K562 (cell line): Measurements from ENCODE around the gene ACTN2. TPM values are rescaled to one million over a fixed set of nuclear protein-coding genes. Genes with fewer than 3 reads are reported as not detected.

Experiments
- ATAC-seq: fragments of 200-7000 bp; cut with Tn5 transposase; 3 replicates; pipeline ENCODE4 v1.9.1; 2020; ENCODE audit warnings: moderate library complexity
- BruUV-seq: library from RNA; stranded (reverse); fragments of 400-500 nt; replicated peaks from 2 replicates; lab custom pipeline; 2021; lab: Mats Ljungman, UMichigan
- CTCF ChIA-PET: fragments of 300-600 bp; formaldehyde crosslinking; extraction: SDS; loops from one replicate; lab custom pipeline; 2021; ENCODE audit warnings: low intra/inter-chr PET ratio; lab: Yijun Ruan, JAX
- POLR2A ChIA-PET: fragments of 300-600, 350-650 bp; sonication (Branson Sonifier 250); formaldehyde crosslinking; extraction: SDS; loops from one replicate; lab custom pipeline; 2021; ENCODE audit warnings: antibody characterized with exemption, inconsistent platforms; lab: Yijun Ruan, JAX
- DNase-seq, 4 experiments: peaks; one replicate each; pipeline versions ENCODE4 v3.0.0 to v3.0.0-alpha.2; 2011 to 2018; ENCODE audit warnings: low spot score in 3 of 4, mixed read lengths in 3 of 4; ENCODE audit errors: extremely low read depth in 1 of 4
- FAIRE-seq: peaks from 2 replicates; lab custom pipeline; 2011; peaks lifted over from hg19 to GRCh38; lab: Jason Lieb, UNC
- H2AFZ ChIP-seq: 2 replicates; pipeline ENCODE4 v1.6.0; 2011; ENCODE audit warnings: low read depth, low read length, control low read depth, inconsistent platforms
- H3K27ac ChIP-seq: fragments of 200-600 bp; 3 replicates; pipeline ENCODE4 v1.8.0; 2011; ENCODE audit warnings: low read depth, mild to moderate bottlenecking, control low read depth, inconsistent platforms, low read length, moderate library complexity, mixed read lengths; ENCODE audit errors: extremely low read depth
- H3K27me3 ChIP-seq, 2 experiments: fragments of 300-600 bp in 1 of 2; 2 replicates in 1 of 2; 3 replicates in 1 of 2; pipeline versions ENCODE4 v1.6.0 to v1.8.0; 2011; ENCODE audit warnings: inconsistent platforms in 2 of 2, low read length in 2 of 2, mild to moderate bottlenecking in 1 of 2, mixed read lengths in 1 of 2, moderate library complexity in 1 of 2; ENCODE audit not compliant: control insufficient read depth in 2 of 2, insufficient read depth in 2 of 2
- H3K36me3 ChIP-seq: fragments of 300-600 bp; 3 replicates; pipeline ENCODE4 v1.8.0; 2011; ENCODE audit warnings: mild to moderate bottlenecking, low read length, inconsistent platforms; ENCODE audit not compliant: control insufficient read depth, insufficient read depth
- H3K4me1 ChIP-seq, 2 experiments: fragments of 200-600 bp in 1 of 2; replicated peaks in 1 of 2; 2 replicates in 1 of 2; 3 replicates in 1 of 2; pipeline versions ENCODE4 v1.5.1 to v1.8.0; 2011; ENCODE audit warnings: inconsistent platforms in 2 of 2, low read length in 2 of 2, mild to moderate bottlenecking in 1 of 2, mixed read lengths in 1 of 2, moderate library complexity in 1 of 2; ENCODE audit not compliant: control insufficient read depth in 2 of 2, insufficient read depth in 2 of 2
- H3K4me2 ChIP-seq: 2 replicates; pipeline ENCODE4 v1.6.1; 2011; ENCODE audit warnings: low read length, control low read depth, inconsistent platforms, mixed read lengths; ENCODE audit not compliant: insufficient read depth
- H3K4me3 ChIP-seq: fragments of 200-600 bp; sonication (generic), shearing (Covaris generic); 2 replicates; pipeline ENCODE4 v1.5.1; 2016; ENCODE audit warnings: control low read depth, inconsistent platforms
- H3K79me2 ChIP-seq: fragments of 200-600 bp; 3 replicates; pipeline ENCODE4 v1.8.0; 2011; ENCODE audit warnings: low read length, inconsistent platforms; ENCODE audit not compliant: control insufficient read depth, insufficient read depth
- H3K9ac ChIP-seq, 2 experiments: 2 replicates each; pipeline versions ENCODE4 v1.6.0 to v1.6.1; 2011; ENCODE audit warnings: low read depth in 2 of 2, low read length in 2 of 2, control low read depth in 1 of 2, inconsistent platforms in 1 of 2, mild to moderate bottlenecking in 1 of 2, mixed read lengths in 1 of 2; ENCODE audit not compliant: insufficient read depth in 1 of 2
- H3K9me1 ChIP-seq: one replicate; pipeline ENCODE4 v1.6.0; 2011; ENCODE audit warnings: inconsistent platforms, mild to moderate bottlenecking, low read length, moderate library complexity; ENCODE audit not compliant: control insufficient read depth, insufficient read depth
- H3K9me3 ChIP-seq: replicated peaks from 2 replicates; pipeline ENCODE4 v1.5.1; 2011; ENCODE audit warnings: low read depth, low read length, inconsistent platforms; ENCODE audit not compliant: control insufficient read depth, insufficient read depth
- H4K20me1 ChIP-seq: replicated peaks from 2 replicates; pipeline ENCODE4 v1.6.1; 2011; ENCODE audit warnings: low read length, inconsistent platforms, mixed read lengths; ENCODE audit not compliant: control insufficient read depth, insufficient read depth
- BDP1 ChIP-seq: IDR thresholded peaks from 3 replicates; pipeline ENCODE4 v1.6.1; 2011; ENCODE audit not compliant: insufficient read length, insufficient read depth
- GATA2 ChIP-seq: sonication (generic); formaldehyde crosslinking; IDR thresholded peaks from 2 replicates; pipeline ENCODE4 v1.4.0; 2020; ENCODE audit warnings: mild to moderate bottlenecking, missing genetic modification reagents
- TAF1 ChIP-seq: IDR thresholded peaks from 2 replicates; pipeline ENCODE4 v1.6.1; 2011; ENCODE audit warnings: mild to moderate bottlenecking, low read length, moderate library complexity; ENCODE audit not compliant: insufficient read depth, control insufficient read depth, severe bottlenecking; ENCODE audit errors: extremely low read depth
- WGBS: fragments of 100-300 bp; shearing (Covaris generic); methylation state at CpG from one replicate; pipeline ENCODE4 v1.1.6; 2016; ENCODE audit warnings: low coverage, mixed read lengths; ENCODE audit not compliant: insufficient coverage; ENCODE audit errors: missing lambda C conversion rate; 5-methylcytosine and 5-hydroxymethylcytosine counted together
- in situ Hi-C: fragments of 300-500 bp; cut with MboI; formaldehyde crosslinking; loops from 4 replicates; pipeline ENCODE4 v1.15.0; 2018; ENCODE audit warnings: inconsistent platforms, mixed read lengths
- intact Hi-C: fragments of 100-400 bp; cut with micrococcal nuclease; formaldehyde crosslinking; loops from 2 replicates; pipeline ENCODE4 v1.14.2; 2022
- polyA plus RNA-seq, 8 experiments: library from polyadenylated mRNA; depleted of rRNA in 4 of 8; stranded (reverse) in 5 of 8; unstranded in 3 of 8; fragments of >200 nt; fragmentation: Nextera tagmentation in 2 of 8; fragmentation: Illumina TruSeq in 1 of 8; extraction: Ambion mirVana in 2 of 8; extraction: Trizol in 1 of 8; gene quantifications; 2 replicates each; pipeline versions ENCODE4 v1.2.1 to v1.2.3, GENCODE V29; 2011 to 2014; ENCODE audit warnings: inconsistent platforms in 1 of 8, missing spikeins in 1 of 8
- total RNA-seq, 7 experiments: library from RNA; depleted of rRNA in 6 of 7; stranded (reverse); fragments of >200 nt in 6 of 7; fragmentation: Illumina TruSeq in 2 of 7; extraction: Trizol in 2 of 7; gene quantifications; 2 replicates each; pipeline versions ENCODE4 v1.2.1 to v1.2.3, GENCODE V29; 2011 to 2021; ENCODE audit warnings: low replicate concordance in 1 of 7
- TF ChIP-seq, protein P1 (sequence below): fragments of 200-800 bp; sonication (Bioruptor generic); IDR thresholded peaks from 2 replicates; pipeline ENCODE4 v1.6.1; 2017; ENCODE audit warnings: missing genetic modification characterization, missing compliant biosample characterization

Gene ACTN2
- total and polyA plus RNA-seq, 9 of the 15 experiments (the other 6 are each of a cell fraction or from before 2014, with no cell fraction given), result 0.18 to 0.94 (median 0.42) TPM

- intact Hi-C loops, result no loop called here
- Histone ChIP-seq H3K27ac (no peak overlapping the region), H4K20me1 (no peaks in the 10 kb centered on the region), H3K9ac (no peak overlapping the region), H3K79me2 (peaks cover 8% of the 10 kb centered on the region; the same call in 1 of the 3 replicates), H3K36me3 (peaks cover 91% of the 10 kb centered on the region), H3K27me3 (no peaks in the 10 kb centered on the region), H3K9me1 (no peaks in the 10 kb centered on the region), H3K4me1 (peaks cover 0 to 3% of the 10 kb centered on the region in 2 experiments; a peak in 2 of 5 replicates)
- ATAC-seq, result no peak
- WGBS, result 97% methylated on average over 2 of the region's 2 CpGs
- in situ Hi-C loops, result no loop called here
- TF ChIP-seq, protein P1, sequence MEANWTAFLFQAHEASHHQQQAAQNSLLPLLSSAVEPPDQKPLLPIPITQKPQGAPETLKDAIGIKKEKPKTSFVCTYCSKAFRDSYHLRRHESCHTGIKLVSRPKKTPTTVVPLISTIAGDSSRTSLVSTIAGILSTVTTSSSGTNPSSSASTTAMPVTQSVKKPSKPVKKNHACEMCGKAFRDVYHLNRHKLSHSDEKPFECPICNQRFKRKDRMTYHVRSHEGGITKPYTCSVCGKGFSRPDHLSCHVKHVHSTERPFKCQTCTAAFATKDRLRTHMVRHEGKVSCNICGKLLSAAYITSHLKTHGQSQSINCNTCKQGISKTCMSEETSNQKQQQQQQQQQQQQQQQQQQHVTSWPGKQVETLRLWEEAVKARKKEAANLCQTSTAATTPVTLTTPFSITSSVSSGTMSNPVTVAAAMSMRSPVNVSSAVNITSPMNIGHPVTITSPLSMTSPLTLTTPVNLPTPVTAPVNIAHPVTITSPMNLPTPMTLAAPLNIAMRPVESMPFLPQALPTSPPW (CRISPR knock-in tag), result no peak
- TF ChIP-seq BDP1, result no peak
- TF ChIP-seq TAF1, result no peak
- no peak for TF ChIP-seq GATA2
- TF ChIP-seq, all 486 proteins: peak for 0
- DNase-seq (no peak), FAIRE-seq (no peak)
- Histone ChIP-seq H3K4me3 (no peak overlapping the region), H2AFZ (no peak overlapping the region), H3K4me2 (no peak overlapping the region), H3K9me3 (no peaks in the 10 kb centered on the region)
- BruUV-seq, result no TSS peak
- ChIA-PET CTCF (no interaction called here), POLR2A (interaction anchor here (0.9 to 1.1 kb wide), 3 partner anchors 8 to 12 kb away, joined by 3 to 4 read pairs (median 4); no protein-coding TSS in a partner anchor)
These were observed 121.7 kb downstream of the ACTN2 start for GRCh38 chr1:236808005-236808404.
